Upper lobe of left lung (tissue), 4 donors: Measurements from ENCODE around the gene FHIT.

Experiments
- POLR2AphosphoS5 ChIP-seq, 2 donors: sonication (generic); formaldehyde crosslinking; IDR thresholded peaks; one replicate each; pipeline ENCODE4 v1.5.1; 2017; ENCODE audit warnings: antibody characterized with exemption in 2 of 2
- TF ChIP-seq, protein P1 (sequence below), 6 experiments: fragments of 450-650 bp in 4 of 6; fragments of 200-600 bp in 2 of 6; sonication (generic) in 2 of 6; IDR thresholded peaks; one replicate each; pipeline ENCODE4 v1.5.1; 2016 to 2019; ENCODE audit warnings: antibody characterized with exemption in 6 of 6

DNA sequence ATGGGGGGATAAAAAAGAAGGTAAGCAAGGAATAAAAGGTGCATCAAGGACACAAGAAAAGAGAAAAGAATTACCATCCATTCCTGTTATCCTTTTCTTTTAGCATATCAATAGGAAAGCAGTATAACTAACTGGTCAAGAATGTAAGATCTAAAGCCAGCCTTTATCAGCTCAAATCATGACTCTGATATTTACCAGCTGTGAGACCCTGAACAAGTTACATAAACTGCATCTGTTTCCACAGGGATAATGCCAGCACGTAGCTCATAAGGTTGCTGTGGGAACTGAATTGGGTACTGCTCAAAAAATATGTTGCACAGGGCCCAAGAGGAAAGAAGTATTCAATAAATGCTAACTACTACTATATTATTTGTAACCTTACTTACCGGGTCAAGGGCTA, 1109.2 kb downstream of the FHIT start:
- TF ChIP-seq, protein P1, sequence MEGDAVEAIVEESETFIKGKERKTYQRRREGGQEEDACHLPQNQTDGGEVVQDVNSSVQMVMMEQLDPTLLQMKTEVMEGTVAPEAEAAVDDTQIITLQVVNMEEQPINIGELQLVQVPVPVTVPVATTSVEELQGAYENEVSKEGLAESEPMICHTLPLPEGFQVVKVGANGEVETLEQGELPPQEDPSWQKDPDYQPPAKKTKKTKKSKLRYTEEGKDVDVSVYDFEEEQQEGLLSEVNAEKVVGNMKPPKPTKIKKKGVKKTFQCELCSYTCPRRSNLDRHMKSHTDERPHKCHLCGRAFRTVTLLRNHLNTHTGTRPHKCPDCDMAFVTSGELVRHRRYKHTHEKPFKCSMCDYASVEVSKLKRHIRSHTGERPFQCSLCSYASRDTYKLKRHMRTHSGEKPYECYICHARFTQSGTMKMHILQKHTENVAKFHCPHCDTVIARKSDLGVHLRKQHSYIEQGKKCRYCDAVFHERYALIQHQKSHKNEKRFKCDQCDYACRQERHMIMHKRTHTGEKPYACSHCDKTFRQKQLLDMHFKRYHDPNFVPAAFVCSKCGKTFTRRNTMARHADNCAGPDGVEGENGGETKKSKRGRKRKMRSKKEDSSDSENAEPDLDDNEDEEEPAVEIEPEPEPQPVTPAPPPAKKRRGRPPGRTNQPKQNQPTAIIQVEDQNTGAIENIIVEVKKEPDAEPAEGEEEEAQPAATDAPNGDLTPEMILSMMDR (IDR thresholded peaks at IDR 0.05): no peak
- TF ChIP-seq POLR2AphosphoS5 (IDR thresholded peaks at IDR 0.05): no peak
